Naive thymus-derived CD4-positive, alpha-beta T cell (primary cell): ENCODE measurements around the gene BSDC1. TPM values are rescaled to one million over a fixed set of nuclear protein-coding genes. Genes with fewer than 3 reads are reported as not detected.

Source experiments
- ATAC-seq: fragments of 150-1000 bp; cut with Tn5 transposase; 2 replicates; pipeline ENCODE4 v1.10.0; 2021; ENCODE audit warnings: mild to moderate bottlenecking, moderate library complexity
- CTCF ChIA-PET: fragments of 350-600 bp; sonication (Branson Sonifier 250); formaldehyde crosslinking; loops from one replicate; lab custom pipeline; 2021; ENCODE audit warnings: antibody characterized with exemption; lab: Charles Lee
- POLR2A ChIA-PET: fragments of 350-600 bp; sonication (Branson Sonifier 250); formaldehyde crosslinking; loops from one replicate; lab custom pipeline; 2021; ENCODE audit warnings: antibody characterized with exemption, inconsistent platforms; lab: Charles Lee
- DNase-seq, 9 donors: peaks; one replicate each; pipeline versions ENCODE4 v3.0.0 to v3.0.0-alpha.2; 2020 to 2022; ENCODE audit warnings: mixed read lengths in 1 of 9
- H3K27ac ChIP-seq: one replicate; pipeline ENCODE4 v1.7.0; 2013; ENCODE audit warnings: mild to moderate bottlenecking, low read depth, low read length, moderate library complexity
- H3K27me3 ChIP-seq, 2 donors: one replicate each; pipeline ENCODE4 v1.7.0; 2013; ENCODE audit warnings: low read length in 2 of 2, mild to moderate bottlenecking in 2 of 2, moderate library complexity in 2 of 2; ENCODE audit not compliant: control insufficient read depth in 2 of 2, insufficient read depth in 2 of 2
- H3K36me3 ChIP-seq, 3 experiments: 1 replicate in 2 of 3; 2 replicates in 1 of 3; pipeline ENCODE4 v1.7.0; 2013; ENCODE audit warnings: low read length in 3 of 3, mild to moderate bottlenecking in 3 of 3, moderate library complexity in 1 of 3; ENCODE audit not compliant: insufficient read depth in 3 of 3, control insufficient read depth in 2 of 3
- H3K4me1 ChIP-seq, 2 donors: one replicate each; pipeline ENCODE4 v1.7.0; 2013; ENCODE audit warnings: low read length in 2 of 2, mild to moderate bottlenecking in 2 of 2, moderate library complexity in 1 of 2; ENCODE audit not compliant: control insufficient read depth in 2 of 2, insufficient read depth in 2 of 2
- H3K4me3 ChIP-seq: 2 replicates; pipeline ENCODE4 v1.7.0; 2013; ENCODE audit warnings: mild to moderate bottlenecking, low read length
- H3K9me3 ChIP-seq, 3 experiments: 1 replicate in 2 of 3; 2 replicates in 1 of 3; pipeline ENCODE4 v1.7.0; 2013; ENCODE audit warnings: low read length in 3 of 3; ENCODE audit not compliant: control insufficient read depth in 2 of 3
- H3K27ac Mint-ChIP-seq, 9 donors: one replicate each; pipeline ENCODE4 v1.8.0; 2020 to 2022; ENCODE audit warnings: mixed read lengths in 9 of 9, mild to moderate bottlenecking in 8 of 9, moderate library complexity in 5 of 9, inconsistent platforms in 2 of 9
- H3K27me3 Mint-ChIP-seq, 5 donors: one replicate each; pipeline ENCODE4 v1.8.0; 2021 to 2022; ENCODE audit warnings: mixed read lengths in 5 of 5, mild to moderate bottlenecking in 1 of 5
- H3K36me3 Mint-ChIP-seq, 5 donors: one replicate each; pipeline ENCODE4 v1.8.0; 2020 to 2022; ENCODE audit warnings: mixed read lengths in 5 of 5, mild to moderate bottlenecking in 3 of 5, inconsistent platforms in 1 of 5
- H3K4me1 Mint-ChIP-seq, 7 donors: one replicate each; pipeline ENCODE4 v1.8.0; 2020 to 2022; ENCODE audit warnings: mixed read lengths in 7 of 7, mild to moderate bottlenecking in 3 of 7, inconsistent platforms in 1 of 7
- H3K4me3 Mint-ChIP-seq, 10 donors: one replicate each; pipeline ENCODE4 v1.8.0; 2020 to 2022; ENCODE audit warnings: mild to moderate bottlenecking in 10 of 10, mixed read lengths in 10 of 10, moderate library complexity in 6 of 10, inconsistent platforms in 2 of 10
- H3K9me3 Mint-ChIP-seq, 11 donors: one replicate each; pipeline ENCODE4 v1.8.0; 2020 to 2022; ENCODE audit warnings: mixed read lengths in 11 of 11, mild to moderate bottlenecking in 4 of 11, inconsistent platforms in 1 of 11, moderate library complexity in 1 of 11
- intact Hi-C, 2 donors: fragments of 100-400 bp; cut with micrococcal nuclease; formaldehyde crosslinking; loops; one replicate each; pipeline ENCODE4 v1.15.1; 2023
- polyA plus RNA-seq, 2 donors: library from polyadenylated mRNA; unstranded; fragments of 300-500 nt; fragmentation: Illumina TruSeq; gene quantifications; one replicate each; pipeline ENCODE4 v1.2.3, GENCODE V29; 2021
- total RNA-seq, 6 experiments: library from RNA in 5 of 6; stranded (reverse) in 5 of 6; gene quantifications; 1 replicate in 5 of 6; 2 replicates in 1 of 6; pipeline ENCODE4 v1.2.3 and lab custom pipeline; 2021 to 2026

BSDC1 gene
- total and polyA plus RNA-seq, 7 experiments from 2014 or later = 37.6 to 186 (median 110) TPM

- Mint-ChIP-seq H3K4me1 (peaks cover 4 to 39% (median 31%) of the 10 kb centered on the region in 7 donors), H3K36me3 (peaks cover 3 to 15% (median 12%) of the 10 kb centered on the region in 5 donors), H3K27ac (no peak overlapping the region), H3K9me3 (peaks cover 0 to 2% (median 0%) of the 10 kb centered on the region in 11 donors), H3K27me3 (peaks cover 0 to 3% (median 0%) of the 10 kb centered on the region in 5 donors), H3K4me3 (no peak overlapping the region)
- Histone ChIP-seq H3K9me3 (no peaks in the 10 kb centered on the region), H3K36me3 (peaks cover 5 to 33% (median 13%) of the 10 kb centered on the region in 3 experiments), H3K27ac (no peak overlapping the region), H3K4me3 (no peak overlapping the region), H3K27me3 (no peaks in the 10 kb centered on the region), H3K4me1 (peaks cover 15 to 39% of the 10 kb centered on the region in 2 donors)
- no peak for ATAC-seq
- CTCF ChIA-PET = interaction anchor here (0.6 to 1.5 kb wide), 4 partner anchors 10 to 707 kb away, joined by 3 to 5 read pairs (median 4); partner anchors contain the start of gene MARCKSL1
- intact Hi-C loops = loop anchor here (5.0 to 10.0 kb wide), 5 partner anchors 189 to 626 kb away; partner anchors contain the start of genes ADGRB2 (in 1 of the 2), CCDC28B (in 1 of the 2), KHDRBS1 (in 1 of the 2) and PTP4A2 (in 1 of the 2)
- POLR2A ChIA-PET = no interaction called here
- no peak for DNase-seq
These were observed 3.1 kb downstream of the BSDC1 start for GRCh38 chr1:32390904-32391870.

DNA sequence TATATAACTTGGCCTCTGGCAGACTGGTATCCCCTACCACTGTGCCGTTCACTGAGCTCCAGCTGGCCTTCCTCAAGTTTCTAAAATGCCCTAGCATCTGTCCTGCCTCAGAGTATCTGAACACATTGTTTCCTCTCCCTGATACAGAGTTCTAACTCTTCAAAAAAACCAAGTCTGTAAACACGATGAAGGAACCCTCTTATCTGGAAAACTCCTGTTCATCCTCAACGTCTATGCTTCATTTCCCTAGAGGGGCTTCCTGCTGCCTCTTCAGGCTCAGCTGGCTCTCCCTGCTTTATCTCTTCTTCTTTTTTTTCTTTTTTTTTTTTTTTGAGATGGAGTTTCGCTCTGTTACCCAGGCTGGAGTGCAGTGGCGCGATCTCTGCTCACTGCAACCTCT, 5.6 kb downstream of the BSDC1 start:
- Histone ChIP-seq H3K4me3 (no peak overlapping the region), H3K27ac (no peak overlapping the region), H3K27me3 (no peaks in the 10 kb centered on the region), H3K9me3 (no peaks in the 10 kb centered on the region), H3K4me1 (peaks cover 13 to 32% of the 10 kb centered on the region in 2 donors), H3K36me3 (peaks cover 16 to 54% (median 23%) of the 10 kb centered on the region in 3 experiments)
- ATAC-seq (no peak), DNase-seq (no peak)
- no peak overlapping the region for H3K27ac Mint-ChIP-seq
- intact Hi-C loops = no loop called here
- H3K9me3 Mint-ChIP-seq = no peaks in the 10 kb centered on the region
- no peak overlapping the region for H3K4me3 Mint-ChIP-seq
- peaks cover 5 to 24% (median 19%) of the 10 kb centered on the region in 7 donors for H3K4me1 Mint-ChIP-seq
- H3K27me3 Mint-ChIP-seq = no peaks in the 10 kb centered on the region
- H3K36me3 Mint-ChIP-seq = peaks cover 3 to 31% (median 13%) of the 10 kb centered on the region in 5 donors
- ChIA-PET POLR2A (interaction anchor here (0.9 kb wide), 1 partner anchor 16 kb away, joined by 3 read pairs; no protein-coding TSS in a partner anchor), CTCF (no interaction called here)

- DNase-seq = peak in 4 of 9 donors; percentile 16 to 49 (median 43)
- H3K27me3 Mint-ChIP-seq = no peaks in the 10 kb centered on the region
- no peaks in the 10 kb centered on the region for H3K9me3 Mint-ChIP-seq
- Histone ChIP-seq H3K4me3 (no peak overlapping the region), H3K27me3 (no peaks in the 10 kb centered on the region), H3K27ac (peak overlapping the region; percentile 16), H3K4me1 (peaks cover 0 to 15% of the 10 kb centered on the region in 2 donors), H3K36me3 (peaks cover 24 to 72% (median 38%) of the 10 kb centered on the region in 3 experiments), H3K9me3 (no peaks in the 10 kb centered on the region)
- ChIA-PET CTCF (interaction anchor here (0.6 to 2.9 kb wide), 6 partner anchors 14 to 171 kb away, joined by 3 to 8 read pairs (median 4); no protein-coding TSS in a partner anchor), POLR2A (interaction anchor here (1.0 to 1.4 kb wide), 4 partner anchors 9 to 136 kb away, joined by 3 to 5 read pairs (median 4); partner anchors contain the start of gene LCK)
- peak overlapping the region in 4 of 10 donors; percentile 20 to 56 (median 42) for H3K4me3 Mint-ChIP-seq
- ATAC-seq = peak; percentile 70
- peak overlapping the region in 7 of 9 donors; percentile 17 to 83 (median 65) for H3K27ac Mint-ChIP-seq
- intact Hi-C loops = no loop called here
- H3K4me1 Mint-ChIP-seq = peaks cover 0 to 12% (median 8%) of the 10 kb centered on the region in 7 donors
- peaks cover 3 to 34% (median 17%) of the 10 kb centered on the region in 5 donors for H3K36me3 Mint-ChIP-seq
These were observed 7.4 kb downstream of the BSDC1 start for GRCh38 chr1:32386676-32387392.

- Histone ChIP-seq H3K4me1 (no peaks in the 10 kb centered on the region), H3K4me3 (no peak overlapping the region), H3K36me3 (peaks cover 46 to 100% (median 74%) of the 10 kb centered on the region in 3 experiments), H3K9me3 (no peaks in the 10 kb centered on the region), H3K27me3 (no peaks in the 10 kb centered on the region), H3K27ac (no peak overlapping the region)
- no peak for ATAC-seq
- Mint-ChIP-seq H3K36me3 (peaks cover 10 to 63% (median 28%) of the 10 kb centered on the region in 5 donors), H3K9me3 (no peaks in the 10 kb centered on the region), H3K27ac (peak overlapping the region in 2 of 9 donors; percentile 72 to 76), H3K4me1 (peaks cover 0 to 8% (median 0%) of the 10 kb centered on the region in 7 donors), H3K27me3 (no peaks in the 10 kb centered on the region), H3K4me3 (no peak overlapping the region)
- no peak for DNase-seq
- intact Hi-C loops = no loop called here
- ChIA-PET CTCF (no interaction called here), POLR2A (interaction anchor here (0.5 to 2.3 kb wide), 3 partner anchors 14 to 165 kb away, joined by 3 to 8 read pairs (median 5); partner anchors contain the start of genes BSDC1 and MARCKSL1)
These were observed 14.2 kb downstream of the BSDC1 start for GRCh38 chr1:32380057-32380456.

DNA sequence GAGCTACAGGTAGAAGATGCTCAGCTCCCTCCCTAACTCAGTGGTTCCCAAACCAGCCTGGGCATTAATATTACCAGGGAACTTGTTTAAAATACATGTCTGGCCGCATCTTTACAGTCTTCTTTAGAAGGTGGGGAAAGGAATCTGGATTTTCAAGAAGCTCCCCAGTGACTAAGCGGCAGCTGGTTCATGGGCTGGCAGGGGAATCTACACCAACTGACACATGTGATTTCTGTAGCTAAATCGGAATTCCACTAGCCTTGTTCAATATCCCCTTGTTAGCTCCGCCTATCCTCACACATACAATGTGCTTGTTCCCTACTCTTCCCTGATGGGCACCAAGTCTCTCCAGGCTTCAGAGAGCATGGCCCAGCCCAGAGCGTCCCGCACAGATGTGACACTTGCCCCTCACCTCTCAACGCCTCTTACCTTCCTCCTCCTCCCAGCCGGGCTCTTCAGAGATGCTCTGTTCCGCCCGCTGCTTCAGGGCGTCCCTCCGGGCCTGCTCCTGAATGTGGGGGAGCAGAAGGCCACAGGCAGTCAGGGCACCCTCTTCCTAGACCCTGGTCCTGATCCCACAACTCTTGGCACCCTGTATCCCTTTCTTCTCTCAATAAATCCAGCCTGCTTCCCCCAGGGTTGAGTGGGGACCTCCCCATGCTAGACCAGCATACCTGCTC, 16.6 kb downstream of the BSDC1 start:
- intact Hi-C loops = no loop called here
- H3K27ac ChIP-seq = no peak overlapping the region
- Mint-ChIP-seq H3K27me3 (no peaks in the 10 kb centered on the region), H3K36me3 (peaks cover 10 to 51% (median 19%) of the 10 kb centered on the region in 5 donors), H3K9me3 (no peaks in the 10 kb centered on the region), H3K4me3 (no peak overlapping the region), H3K4me1 (peaks cover 2 to 14% (median 8%) of the 10 kb centered on the region in 7 donors), H3K27ac (peak overlapping the region in 3 of 9 donors; percentile 25 to 48 (median 40))
- ChIA-PET CTCF (interaction anchor here (0.6 to 1.1 kb wide), 3 partner anchors 42 to 161 kb away, joined by 3 to 5 read pairs (median 3); partner anchors contain the start of gene MARCKSL1), POLR2A (interaction anchor here (0.9 kb wide), 1 partner anchor 9 kb away, joined by 5 read pairs; no protein-coding TSS in a partner anchor)
- no peaks in the 10 kb centered on the region for H3K27me3 ChIP-seq
- no peak overlapping the region for H3K4me3 ChIP-seq
- ATAC-seq (peak; percentile 17), DNase-seq (no peak)
- no peaks in the 10 kb centered on the region for H3K9me3 ChIP-seq
- H3K4me1 ChIP-seq = no peaks in the 10 kb centered on the region
- H3K36me3 ChIP-seq = peaks cover 28 to 96% (median 62%) of the 10 kb centered on the region in 3 experiments
